Parietal lobe (tissue), 1 donor: ENCODE measurements around the gene FAM204A. TPM values are rescaled to one million over a fixed set of nuclear protein-coding genes. Genes with fewer than 3 reads are reported as not detected.

Source experiments
- total RNA-seq: library from RNA; depleted of rRNA; stranded (reverse); fragments of >200 nt; gene quantifications from one replicate; pipeline ENCODE4 v1.2.3, GENCODE V29; 2014

FAM204A gene
- 52.3 TPM for total RNA-seq

GRCh38 chr10:118341791-118342637 is at the start of gene FAM204A:
Gene FAM204A, minus strand, starts transcription at chr10:118342324. Its CDS starts 5,909 bp downstream, at chr10:118336415.

